ENCODE data around the gene SPG7.

DNA sequence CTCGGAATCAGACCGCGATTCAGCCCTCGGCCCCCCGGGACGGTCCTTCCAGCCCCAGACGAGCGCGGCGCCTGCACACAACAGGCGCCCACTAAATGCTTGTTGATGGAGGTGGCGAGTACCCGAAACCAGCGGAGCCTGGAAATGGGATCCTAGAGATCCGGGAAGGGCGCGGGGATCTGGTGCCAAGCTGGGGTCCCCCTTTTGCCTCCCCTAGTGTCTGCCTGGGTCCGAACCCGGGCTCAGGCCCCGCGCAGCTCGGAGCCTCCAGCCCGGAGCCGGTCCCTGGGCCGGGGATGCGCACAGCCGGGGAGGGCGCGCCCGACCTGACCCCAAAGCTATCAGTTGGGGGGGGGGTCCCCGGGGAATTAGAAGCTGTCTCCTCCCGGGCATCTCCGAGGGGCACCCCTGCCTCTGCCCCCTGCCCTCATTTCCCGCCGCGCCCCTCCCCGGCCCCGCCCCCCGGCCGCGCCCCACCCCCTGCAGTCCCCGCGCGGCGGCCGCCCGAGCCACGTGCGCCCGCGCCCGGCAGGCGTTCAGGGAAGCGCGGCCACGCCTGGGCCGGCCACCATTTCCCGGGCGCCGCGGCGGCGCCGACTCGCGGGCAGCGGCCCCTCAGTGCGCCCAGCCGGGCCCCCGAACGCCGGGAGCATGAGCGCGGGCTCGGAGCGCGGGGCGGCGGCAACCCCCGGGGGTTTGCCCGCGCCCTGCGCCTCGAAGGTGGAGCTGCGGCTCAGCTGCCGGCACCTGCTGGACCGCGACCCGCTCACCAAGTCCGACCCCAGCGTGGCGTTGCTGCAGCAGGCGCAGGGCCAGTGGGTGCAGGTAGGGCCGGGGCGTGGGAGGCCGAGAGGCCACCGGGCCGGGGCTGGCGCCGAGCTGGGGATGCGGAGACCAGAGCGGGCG, 67.3 kb downstream of the SPG7 start, which contains the start of gene CPNE7:
- TF ChIP-seq, protein P1, sequence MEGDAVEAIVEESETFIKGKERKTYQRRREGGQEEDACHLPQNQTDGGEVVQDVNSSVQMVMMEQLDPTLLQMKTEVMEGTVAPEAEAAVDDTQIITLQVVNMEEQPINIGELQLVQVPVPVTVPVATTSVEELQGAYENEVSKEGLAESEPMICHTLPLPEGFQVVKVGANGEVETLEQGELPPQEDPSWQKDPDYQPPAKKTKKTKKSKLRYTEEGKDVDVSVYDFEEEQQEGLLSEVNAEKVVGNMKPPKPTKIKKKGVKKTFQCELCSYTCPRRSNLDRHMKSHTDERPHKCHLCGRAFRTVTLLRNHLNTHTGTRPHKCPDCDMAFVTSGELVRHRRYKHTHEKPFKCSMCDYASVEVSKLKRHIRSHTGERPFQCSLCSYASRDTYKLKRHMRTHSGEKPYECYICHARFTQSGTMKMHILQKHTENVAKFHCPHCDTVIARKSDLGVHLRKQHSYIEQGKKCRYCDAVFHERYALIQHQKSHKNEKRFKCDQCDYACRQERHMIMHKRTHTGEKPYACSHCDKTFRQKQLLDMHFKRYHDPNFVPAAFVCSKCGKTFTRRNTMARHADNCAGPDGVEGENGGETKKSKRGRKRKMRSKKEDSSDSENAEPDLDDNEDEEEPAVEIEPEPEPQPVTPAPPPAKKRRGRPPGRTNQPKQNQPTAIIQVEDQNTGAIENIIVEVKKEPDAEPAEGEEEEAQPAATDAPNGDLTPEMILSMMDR (IDR thresholded peaks at IDR 0.05): no peak
- TF ChIP-seq JUN (IDR thresholded peaks at IDR 0.05) (peak in 1 of 2 experiments; percentile 55; a peak in 2 of 5 replicates), POLR2A (IDR thresholded peaks at IDR 0.05; ENCODE audit: low read length) (no peak; the same call in 1 of the 2 replicates), EP300 (IDR thresholded peaks at IDR 0.05) (no peak)
- TF ChIP-seq, protein P2, sequence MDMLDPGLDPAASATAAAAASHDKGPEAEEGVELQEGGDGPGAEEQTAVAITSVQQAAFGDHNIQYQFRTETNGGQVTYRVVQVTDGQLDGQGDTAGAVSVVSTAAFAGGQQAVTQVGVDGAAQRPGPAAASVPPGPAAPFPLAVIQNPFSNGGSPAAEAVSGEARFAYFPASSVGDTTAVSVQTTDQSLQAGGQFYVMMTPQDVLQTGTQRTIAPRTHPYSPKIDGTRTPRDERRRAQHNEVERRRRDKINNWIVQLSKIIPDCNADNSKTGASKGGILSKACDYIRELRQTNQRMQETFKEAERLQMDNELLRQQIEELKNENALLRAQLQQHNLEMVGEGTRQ (IDR thresholded peaks at IDR 0.05): no peak
